Tibial nerve (tissue), 4 donors: ENCODE results near the gene BTD.

Experiments used
- EP300 ChIP-seq, 2 donors: sonication (generic); formaldehyde crosslinking; IDR thresholded peaks; one replicate each; pipeline ENCODE4 v1.6.1; 2017; ENCODE audit warnings: antibody characterized with exemption in 2 of 2, mild to moderate bottlenecking in 1 of 2
- POLR2A ChIP-seq, 2 donors: fragments of 450-650 bp; IDR thresholded peaks; one replicate each; pipeline ENCODE4 v1.6.1; 2017; ENCODE audit warnings: antibody characterized with exemption in 2 of 2, mild to moderate bottlenecking in 2 of 2, moderate library complexity in 2 of 2
- TF ChIP-seq, protein P1 (sequence below), 5 experiments: fragments of 200-600 bp in 3 of 5; fragments of 450-650 bp in 2 of 5; sonication (generic) in 3 of 5; IDR thresholded peaks; one replicate each; pipeline ENCODE4 v1.5.1; 2016 to 2019; ENCODE audit warnings: antibody characterized with exemption in 5 of 5, mild to moderate bottlenecking in 3 of 5, moderate library complexity in 2 of 5

DNA sequence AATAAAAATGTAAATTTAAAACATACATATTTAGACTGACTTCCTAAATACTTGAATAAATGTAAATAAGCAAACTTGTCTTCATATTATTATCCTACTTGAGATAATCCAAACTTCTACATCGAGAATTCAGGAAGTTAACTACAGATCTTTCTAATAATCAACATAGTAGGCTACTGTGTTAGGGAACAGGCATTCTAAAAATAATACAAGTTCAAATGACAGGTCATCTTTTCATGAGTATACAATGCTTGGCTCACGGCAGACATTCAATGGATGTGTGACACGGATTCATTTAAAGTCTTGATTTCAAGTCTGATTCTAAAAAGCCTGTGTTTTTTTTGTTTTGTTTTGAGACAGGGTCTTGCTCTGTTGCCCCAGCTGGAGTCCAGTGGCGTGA lies 88.7 kb downstream of the BTD start:
- TF ChIP-seq, protein P1, sequence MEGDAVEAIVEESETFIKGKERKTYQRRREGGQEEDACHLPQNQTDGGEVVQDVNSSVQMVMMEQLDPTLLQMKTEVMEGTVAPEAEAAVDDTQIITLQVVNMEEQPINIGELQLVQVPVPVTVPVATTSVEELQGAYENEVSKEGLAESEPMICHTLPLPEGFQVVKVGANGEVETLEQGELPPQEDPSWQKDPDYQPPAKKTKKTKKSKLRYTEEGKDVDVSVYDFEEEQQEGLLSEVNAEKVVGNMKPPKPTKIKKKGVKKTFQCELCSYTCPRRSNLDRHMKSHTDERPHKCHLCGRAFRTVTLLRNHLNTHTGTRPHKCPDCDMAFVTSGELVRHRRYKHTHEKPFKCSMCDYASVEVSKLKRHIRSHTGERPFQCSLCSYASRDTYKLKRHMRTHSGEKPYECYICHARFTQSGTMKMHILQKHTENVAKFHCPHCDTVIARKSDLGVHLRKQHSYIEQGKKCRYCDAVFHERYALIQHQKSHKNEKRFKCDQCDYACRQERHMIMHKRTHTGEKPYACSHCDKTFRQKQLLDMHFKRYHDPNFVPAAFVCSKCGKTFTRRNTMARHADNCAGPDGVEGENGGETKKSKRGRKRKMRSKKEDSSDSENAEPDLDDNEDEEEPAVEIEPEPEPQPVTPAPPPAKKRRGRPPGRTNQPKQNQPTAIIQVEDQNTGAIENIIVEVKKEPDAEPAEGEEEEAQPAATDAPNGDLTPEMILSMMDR (IDR thresholded peaks at IDR 0.05): no peak
- TF ChIP-seq POLR2A (IDR thresholded peaks at IDR 0.05) (no peak), EP300 (IDR thresholded peaks at IDR 0.05) (no peak)
